ENCODE results near the gene NEU4. TPM values are rescaled to one million over a fixed set of nuclear protein-coding genes. Genes with fewer than 3 reads are reported as not detected.

NEU4 gene
- total and polyA plus RNA-seq, 9 of the 15 experiments (the other 6 are each of a cell fraction or from before 2014, with no cell fraction given): 0.01 to 0.40 TPM; not detected in 7

DNA sequence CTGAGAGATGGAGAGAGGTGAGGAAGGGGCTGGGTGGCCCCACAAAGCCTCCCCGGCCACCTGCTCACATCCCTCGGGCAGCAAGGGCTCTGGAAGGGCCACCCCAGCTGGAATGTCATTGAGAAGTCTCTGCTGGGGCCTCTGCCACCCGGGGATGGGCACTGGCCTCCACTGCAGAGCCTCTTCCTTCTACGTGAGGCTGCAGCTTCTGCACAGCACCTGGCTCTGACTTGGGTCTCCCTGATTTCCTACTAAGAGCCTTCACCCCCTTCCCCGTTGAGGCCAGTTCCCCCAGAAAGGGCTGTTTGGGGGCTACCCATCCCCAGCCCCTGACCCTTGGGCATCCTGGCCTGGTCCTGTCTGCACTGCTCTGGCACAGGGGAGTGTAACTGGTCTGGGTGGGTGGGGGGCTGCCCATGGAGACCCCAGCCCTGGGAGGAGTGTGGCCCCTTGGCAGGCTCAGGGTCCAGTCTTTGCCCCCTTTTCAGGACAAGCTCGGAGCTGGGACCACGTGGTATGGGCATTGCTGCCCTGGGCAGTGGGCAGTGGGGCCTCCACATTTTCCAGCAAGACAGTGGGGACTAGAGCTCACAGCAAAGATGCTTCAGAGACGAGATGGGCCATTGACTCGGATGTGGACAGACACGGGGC, 44.1 kb downstream of the NEU4 start:
- BruUV-seq (replicated peaks): no TSS peak
- FAIRE-seq: no peak
- no peak for TF ChIP-seq MED1 (CRISPR knock-in tag; IDR thresholded peaks at IDR 0.05; ENCODE audit: borderline replicate concordance)
- no peak for TF ChIP-seq HDAC1 (IDR thresholded peaks at IDR 0.05)
- TF ChIP-seq ZNF354B (CRISPR knock-in tag; IDR thresholded peaks at IDR 0.05): no peak
- no peak for TF ChIP-seq ETV5 (CRISPR knock-in tag; IDR thresholded peaks at IDR 0.05; ENCODE audit: low read depth)
- TF ChIP-seq, protein P1, sequence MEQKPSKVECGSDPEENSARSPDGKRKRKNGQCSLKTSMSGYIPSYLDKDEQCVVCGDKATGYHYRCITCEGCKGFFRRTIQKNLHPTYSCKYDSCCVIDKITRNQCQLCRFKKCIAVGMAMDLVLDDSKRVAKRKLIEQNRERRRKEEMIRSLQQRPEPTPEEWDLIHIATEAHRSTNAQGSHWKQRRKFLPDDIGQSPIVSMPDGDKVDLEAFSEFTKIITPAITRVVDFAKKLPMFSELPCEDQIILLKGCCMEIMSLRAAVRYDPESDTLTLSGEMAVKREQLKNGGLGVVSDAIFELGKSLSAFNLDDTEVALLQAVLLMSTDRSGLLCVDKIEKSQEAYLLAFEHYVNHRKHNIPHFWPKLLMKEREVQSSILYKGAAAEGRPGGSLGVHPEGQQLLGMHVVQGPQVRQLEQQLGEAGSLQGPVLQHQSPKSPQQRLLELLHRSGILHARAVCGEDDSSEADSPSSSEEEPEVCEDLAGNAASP (IDR thresholded peaks at IDR 0.05): no peak
- TF ChIP-seq BDP1 (IDR thresholded peaks at IDR 0.05; ENCODE audit: insufficient read depth, insufficient read length): no peak
- TF ChIP-seq, protein P2, sequence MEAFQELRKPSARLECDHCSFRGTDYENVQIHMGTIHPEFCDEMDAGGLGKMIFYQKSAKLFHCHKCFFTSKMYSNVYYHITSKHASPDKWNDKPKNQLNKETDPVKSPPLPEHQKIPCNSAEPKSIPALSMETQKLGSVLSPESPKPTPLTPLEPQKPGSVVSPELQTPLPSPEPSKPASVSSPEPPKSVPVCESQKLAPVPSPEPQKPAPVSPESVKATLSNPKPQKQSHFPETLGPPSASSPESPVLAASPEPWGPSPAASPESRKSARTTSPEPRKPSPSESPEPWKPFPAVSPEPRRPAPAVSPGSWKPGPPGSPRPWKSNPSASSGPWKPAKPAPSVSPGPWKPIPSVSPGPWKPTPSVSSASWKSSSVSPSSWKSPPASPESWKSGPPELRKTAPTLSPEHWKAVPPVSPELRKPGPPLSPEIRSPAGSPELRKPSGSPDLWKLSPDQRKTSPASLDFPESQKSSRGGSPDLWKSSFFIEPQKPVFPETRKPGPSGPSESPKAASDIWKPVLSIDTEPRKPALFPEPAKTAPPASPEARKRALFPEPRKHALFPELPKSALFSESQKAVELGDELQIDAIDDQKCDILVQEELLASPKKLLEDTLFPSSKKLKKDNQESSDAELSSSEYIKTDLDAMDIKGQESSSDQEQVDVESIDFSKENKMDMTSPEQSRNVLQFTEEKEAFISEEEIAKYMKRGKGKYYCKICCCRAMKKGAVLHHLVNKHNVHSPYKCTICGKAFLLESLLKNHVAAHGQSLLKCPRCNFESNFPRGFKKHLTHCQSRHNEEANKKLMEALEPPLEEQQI (IDR thresholded peaks at IDR 0.05): no peak
- TF ChIP-seq, protein P3, sequence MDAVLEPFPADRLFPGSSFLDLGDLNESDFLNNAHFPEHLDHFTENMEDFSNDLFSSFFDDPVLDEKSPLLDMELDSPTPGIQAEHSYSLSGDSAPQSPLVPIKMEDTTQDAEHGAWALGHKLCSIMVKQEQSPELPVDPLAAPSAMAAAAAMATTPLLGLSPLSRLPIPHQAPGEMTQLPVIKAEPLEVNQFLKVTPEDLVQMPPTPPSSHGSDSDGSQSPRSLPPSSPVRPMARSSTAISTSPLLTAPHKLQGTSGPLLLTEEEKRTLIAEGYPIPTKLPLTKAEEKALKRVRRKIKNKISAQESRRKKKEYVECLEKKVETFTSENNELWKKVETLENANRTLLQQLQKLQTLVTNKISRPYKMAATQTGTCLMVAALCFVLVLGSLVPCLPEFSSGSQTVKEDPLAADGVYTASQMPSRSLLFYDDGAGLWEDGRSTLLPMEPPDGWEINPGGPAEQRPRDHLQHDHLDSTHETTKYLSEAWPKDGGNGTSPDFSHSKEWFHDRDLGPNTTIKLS (IDR thresholded peaks at IDR 0.05; ENCODE audit: borderline replicate concordance, low read depth): no peak
- TF ChIP-seq ZNF764 (CRISPR knock-in tag; IDR thresholded peaks at IDR 0.05; ENCODE audit: low read depth): no peak
- TF ChIP-seq RBM17 (IDR thresholded peaks at IDR 0.05; ENCODE audit: borderline replicate concordance, low read depth, low read length): no peak
- no peak for TF ChIP-seq MTA3 (IDR thresholded peaks at IDR 0.05; ENCODE audit: borderline replicate concordance)
- TF ChIP-seq, protein P4, sequence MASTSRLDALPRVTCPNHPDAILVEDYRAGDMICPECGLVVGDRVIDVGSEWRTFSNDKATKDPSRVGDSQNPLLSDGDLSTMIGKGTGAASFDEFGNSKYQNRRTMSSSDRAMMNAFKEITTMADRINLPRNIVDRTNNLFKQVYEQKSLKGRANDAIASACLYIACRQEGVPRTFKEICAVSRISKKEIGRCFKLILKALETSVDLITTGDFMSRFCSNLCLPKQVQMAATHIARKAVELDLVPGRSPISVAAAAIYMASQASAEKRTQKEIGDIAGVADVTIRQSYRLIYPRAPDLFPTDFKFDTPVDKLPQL (IDR thresholded peaks at IDR 0.05; ENCODE audit: extremely low read depth, insufficient read length): no peak
- TF ChIP-seq TCFL5 (CRISPR knock-in tag; conservative IDR thresholded peaks at IDR 0.05): no peak

More for the DNA sequence above, 44.1 kb downstream of the NEU4 start:
- DNase-seq (ENCODE audit: extremely low read depth in 1 of 4, low spot score in 3 of 4) (no peak), ATAC-seq (no peak)
- in situ Hi-C loops (cut with MboI) (no loop called here), intact Hi-C loops (cut with micrococcal nuclease) (no loop called here)
- H2AFZ ChIP-seq (ENCODE audit: low read depth, low read length): no peak overlapping the region
- H3K4me2 ChIP-seq (ENCODE audit: insufficient read depth, low read length): no peak overlapping the region
- ChIA-PET POLR2A (interaction anchor here (0.9 kb wide), 1 partner anchor 45 kb away, joined by 3 read pairs; no protein-coding TSS in a partner anchor), CTCF (ENCODE audit: low intra/inter-chr PET ratio) (no interaction called here)
- peaks cover 0 to 66% of the 10 kb centered on the region in 2 experiments; a peak in 3 of 5 replicates for H3K4me1 ChIP-seq (replicated peaks in 1 of 2; ENCODE audit: control insufficient read depth in 2 of 2, insufficient read depth in 2 of 2, low read length in 2 of 2)
- H3K36me3 ChIP-seq (ENCODE audit: control insufficient read depth, insufficient read depth, low read length): no peaks in the 10 kb centered on the region
- H4K20me1 ChIP-seq (replicated peaks; ENCODE audit: control insufficient read depth, insufficient read depth, low read length): no peaks in the 10 kb centered on the region
- WGBS (ENCODE audit: insufficient coverage, low coverage, missing lambda C conversion rate): 27% methylated on average over 9 of the region's 10 CpGs
- no peak overlapping the region for H3K9ac ChIP-seq (ENCODE audit: insufficient read depth in 1 of 2, low read depth in 2 of 2, low read length in 2 of 2)
- no peaks in the 10 kb centered on the region for H3K9me3 ChIP-seq (replicated peaks; ENCODE audit: control insufficient read depth, insufficient read depth, low read depth, low read length)
- H3K27ac ChIP-seq (ENCODE audit: extremely low read depth, low read depth, low read length): no peak overlapping the region
- H3K79me2 ChIP-seq (ENCODE audit: control insufficient read depth, insufficient read depth, low read length): no peaks in the 10 kb centered on the region
- H3K27me3 ChIP-seq (ENCODE audit: control insufficient read depth in 2 of 2, insufficient read depth in 2 of 2, low read length in 2 of 2): no peaks in the 10 kb centered on the region
- no peaks in the 10 kb centered on the region for H3K9me1 ChIP-seq (ENCODE audit: control insufficient read depth, insufficient read depth, low read length)
- no peak overlapping the region for H3K4me3 ChIP-seq

Data from K562 (cell line).